A549 (cell line): ENCODE results near the gene RRP12. TPM values are rescaled to one million over a fixed set of nuclear protein-coding genes. Genes with fewer than 3 reads are reported as not detected.
A peak's percentile ranks its signal among the peaks of the same experiment; 100 is the strongest.

Experiments used
- ATAC-seq, 2 experiments: fragments of 200-7000 bp in 1 of 2; fragments of >200 bp in 1 of 2; cut with Nextera tagmentation in 1 of 2; cut with Tn5 transposase in 1 of 2; 3 replicates each; pipeline versions ENCODE4 v1.8.0 to v1.9.1; 2018 to 2020; ENCODE audit warnings: mild to moderate bottlenecking in 1 of 2, moderate library complexity in 1 of 2
- CTCF ChIA-PET: fragments of 300-600 bp; sonication (Branson Sonifier 250); formaldehyde crosslinking; extraction: SDS; loops from one replicate; lab custom pipeline; 2021; ENCODE audit warnings: antibody characterized with exemption, inconsistent platforms; lab: Yijun Ruan, JAX
- POLR2A ChIA-PET: fragments of 350-600 bp; formaldehyde crosslinking; extraction: SDS; loops from one replicate; lab custom pipeline; 2021; ENCODE audit warnings: antibody characterized with exemption, inconsistent platforms; lab: Yijun Ruan, JAX
- DNase-seq, 2 experiments: peaks; one replicate each; pipeline versions ENCODE4 v3.0.0 to v3.0.0-alpha.2; 2011 to 2016; ENCODE audit warnings: low read depth in 1 of 2, low spot score in 1 of 2
- FAIRE-seq: peaks from 2 replicates; lab custom pipeline; 2011; peaks lifted over from hg19 to GRCh38; lab: Jason Lieb, UNC
- H3K27ac ChIP-seq, 2 experiments: fragments of >200 bp; sonication (Bioruptor Twin); formaldehyde crosslinking; 3 replicates each; pipeline ENCODE4 v1.5.1; 2016 to 2017
- H3K4me1 ChIP-seq: fragments of >200 bp; sonication (Bioruptor Twin); formaldehyde crosslinking; 3 replicates; pipeline ENCODE4 v1.6.1; 2016
- H3K4me2 ChIP-seq: fragments of >200 bp; sonication (Bioruptor Twin); formaldehyde crosslinking; 3 replicates; pipeline ENCODE4 v1.6.1; 2016
- H3K4me3 ChIP-seq: fragments of >200 bp; sonication (Bioruptor Twin); formaldehyde crosslinking; 3 replicates; pipeline ENCODE4 v1.5.1; 2016
- H3K9me3 ChIP-seq: fragments of >200 bp; sonication (Bioruptor Twin); formaldehyde crosslinking; 3 replicates; pipeline ENCODE4 v1.6.1; 2016
- BHLHE40 ChIP-seq: IDR thresholded peaks from 2 replicates; pipeline ENCODE4 v1.6.1; 2012; ENCODE audit warnings: low read depth, low read length, inconsistent platforms
- CBX2 ChIP-seq: fragments of 200-600 bp; sonication (generic); IDR thresholded peaks from 2 replicates; pipeline ENCODE4 v1.6.1; 2016; ENCODE audit warnings: low read depth, mild to moderate bottlenecking, borderline replicate concordance
- CHD2 ChIP-seq: fragments of 150-350 bp; IDR thresholded peaks from 2 replicates; pipeline ENCODE4 v1.6.1; 2014; ENCODE audit warnings: low read length; ENCODE audit not compliant: partially characterized antibody
- EHF ChIP-seq: fragments of 250-450 bp; sonication (Bioruptor Pico); IDR thresholded peaks from 2 replicates; pipeline ENCODE4 v1.5.0; 2020; ENCODE audit warnings: mild to moderate bottlenecking
- EP300 ChIP-seq, 2 experiments: fragments of >200 bp; sonication (Bioruptor Twin); formaldehyde crosslinking; IDR thresholded peaks; 2 replicates in 1 of 2; 3 replicates in 1 of 2; pipeline ENCODE4 v1.6.1; 2016 to 2017
- ESRRA ChIP-seq: fragments of 150-350 bp; IDR thresholded peaks from 2 replicates; pipeline ENCODE4 v1.6.1; 2014; ENCODE audit warnings: mild to moderate bottlenecking, low read length, borderline replicate concordance
- GATA3 ChIP-seq: IDR thresholded peaks from 2 replicates; pipeline ENCODE4 v1.6.1; 2012; ENCODE audit warnings: borderline replicate concordance
- HOXA7 ChIP-seq: fragments of 250-450 bp; sonication (Bioruptor Pico); IDR thresholded peaks from 2 replicates; pipeline ENCODE4 v1.5.0; 2020; ENCODE audit warnings: mild to moderate bottlenecking, moderate library complexity
- HOXB13 ChIP-seq: fragments of 250-450 bp; sonication (Bioruptor Pico); IDR thresholded peaks from 2 replicates; pipeline ENCODE4 v1.5.0; 2020; ENCODE audit warnings: low read depth, mild to moderate bottlenecking, moderate library complexity
- HOXB5 ChIP-seq: fragments of 250-450 bp; sonication (Bioruptor Pico); IDR thresholded peaks from 2 replicates; pipeline ENCODE4 v1.5.0; 2020; ENCODE audit warnings: mild to moderate bottlenecking, moderate library complexity
- JUN ChIP-seq, 2 experiments: fragments of >200 bp; sonication (Bioruptor Twin); formaldehyde crosslinking; IDR thresholded peaks; 2 replicates in 1 of 2; 3 replicates in 1 of 2; pipeline ENCODE4 v1.6.1; 2016 to 2017
- MAZ ChIP-seq: fragments of 150-350 bp; IDR thresholded peaks from 2 replicates; pipeline ENCODE4 v1.6.1; 2014; ENCODE audit warnings: antibody characterized with exemption, low read depth, low read length, borderline replicate concordance
- RAD21 ChIP-seq, 2 experiments: fragments of >200 bp in 1 of 2; sonication (Bioruptor Twin) in 1 of 2; formaldehyde crosslinking in 1 of 2; IDR thresholded peaks in 1 of 2; conservative IDR thresholded peaks in 1 of 2; 2 replicates in 1 of 2; 3 replicates in 1 of 2; pipeline ENCODE4 v1.6.1; 2012 to 2018; ENCODE audit warnings: inconsistent platforms in 1 of 2
- RCOR1 ChIP-seq: fragments of 150-350 bp; IDR thresholded peaks from 2 replicates; pipeline ENCODE4 v1.6.1; 2014; ENCODE audit warnings: antibody characterized with exemption, low read length, low read depth
- RFX5 ChIP-seq: fragments of 450-650 bp; IDR thresholded peaks from 2 replicates; pipeline ENCODE4 v1.7.1; 2014; ENCODE audit warnings: antibody characterized with exemption, mild to moderate bottlenecking, moderate library complexity
- TFCP2L1 ChIP-seq: fragments of 250-450 bp; sonication (Bioruptor Pico); IDR thresholded peaks from 2 replicates; pipeline ENCODE4 v1.5.0; 2021; ENCODE audit warnings: mild to moderate bottlenecking
- ZFP36 ChIP-seq: fragments of 450-650 bp; IDR thresholded peaks from 2 replicates; pipeline ENCODE4 v1.6.1; 2014; ENCODE audit warnings: borderline replicate concordance; ENCODE audit not compliant: partially characterized antibody
- ZNF302 ChIP-seq: fragments of 250-450 bp; sonication (Bioruptor Pico); IDR thresholded peaks from 2 replicates; pipeline ENCODE4 v1.9.0; 2021; ENCODE audit warnings: inconsistent platforms, mild to moderate bottlenecking, moderate library complexity
- ZSCAN20 ChIP-seq: fragments of 250-450 bp; sonication (Bioruptor Pico); IDR thresholded peaks from 2 replicates; pipeline ENCODE4 v1.8.0; 2022; ENCODE audit warnings: mild to moderate bottlenecking, moderate library complexity
- WGBS: methylation state at CpG from one replicate; pipeline ENCODE4 v1.1.6; 2017; ENCODE audit errors: missing lambda C conversion rate; 5-methylcytosine and 5-hydroxymethylcytosine counted together
- polyA plus RNA-seq, 4 experiments: library from polyadenylated mRNA; depleted of rRNA in 3 of 4; stranded (reverse); fragments of >200 nt; fragmentation: RNase III in 1 of 4; extraction: RNeasy Plus Mini Kit Qiagen cat#74134 plus additional on column Dnase treatment in 1 of 4; gene quantifications; 2 replicates in 3 of 4; 3 replicates in 1 of 4; pipeline ENCODE4 v1.2.3, GENCODE V29; 2011 to 2017
- TF ChIP-seq, protein P1 (sequence below): fragments of 150-350 bp; IDR thresholded peaks from 2 replicates; pipeline ENCODE4 v1.6.1; 2014; ENCODE audit warnings: low read depth, mild to moderate bottlenecking, low read length
- TF ChIP-seq, protein P2 (sequence below): fragments of >200 bp; sonication (Bioruptor Twin); formaldehyde crosslinking; IDR thresholded peaks from 2 replicates; pipeline ENCODE4 v1.6.1; 2016
- TF ChIP-seq, protein P3 (sequence below): fragments of 250-450 bp; sonication (Bioruptor Pico); IDR thresholded peaks from 2 replicates; pipeline ENCODE4 v1.5.0; 2020; ENCODE audit warnings: low read depth, mild to moderate bottlenecking, moderate library complexity
- TF ChIP-seq, protein P4 (sequence below): IDR thresholded peaks from 2 replicates; pipeline ENCODE4 v1.6.1; 2012

RRP12 gene
- polyA plus RNA-seq, 2 of the 4 experiments (the other 2 are of a cell fraction): 37.9 to 40.8 TPM

DNA sequence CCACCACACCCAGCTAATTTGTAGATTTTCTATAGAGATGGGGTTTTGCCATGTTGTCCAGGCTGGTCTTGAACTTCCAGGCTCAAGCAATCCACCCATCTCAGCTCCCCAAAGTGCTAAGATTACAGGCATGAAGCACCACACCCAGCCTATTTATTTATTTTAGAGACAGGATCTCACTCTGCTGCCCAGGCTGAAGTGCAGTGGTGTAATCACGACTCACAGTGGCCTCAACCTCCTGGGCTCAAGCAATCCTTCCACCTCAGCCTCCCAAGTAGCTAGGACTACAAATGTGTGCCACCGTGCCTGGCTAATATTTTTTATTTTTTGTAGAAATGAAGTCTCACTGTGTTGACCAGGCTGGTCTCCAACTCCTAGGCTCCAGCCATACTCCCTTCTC, 59.7 kb downstream of the RRP12 start:
- TF ChIP-seq BHLHE40 (no peak), CHD2 (no peak)
- TF ChIP-seq, protein P1, sequence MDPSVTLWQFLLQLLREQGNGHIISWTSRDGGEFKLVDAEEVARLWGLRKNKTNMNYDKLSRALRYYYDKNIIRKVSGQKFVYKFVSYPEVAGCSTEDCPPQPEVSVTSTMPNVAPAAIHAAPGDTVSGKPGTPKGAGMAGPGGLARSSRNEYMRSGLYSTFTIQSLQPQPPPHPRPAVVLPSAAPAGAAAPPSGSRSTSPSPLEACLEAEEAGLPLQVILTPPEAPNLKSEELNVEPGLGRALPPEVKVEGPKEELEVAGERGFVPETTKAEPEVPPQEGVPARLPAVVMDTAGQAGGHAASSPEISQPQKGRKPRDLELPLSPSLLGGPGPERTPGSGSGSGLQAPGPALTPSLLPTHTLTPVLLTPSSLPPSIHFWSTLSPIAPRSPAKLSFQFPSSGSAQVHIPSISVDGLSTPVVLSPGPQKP: no peak
- 17% methylated on average over 2 of the region's 2 CpGs for WGBS
- no peak for ATAC-seq
- ChIA-PET POLR2A (no interaction called here), CTCF (interaction anchor here (1.6 to 2.9 kb wide), 3 partner anchors 15 to 63 kb away, joined by 5 to 10 read pairs (median 9); no protein-coding TSS in a partner anchor)
- Histone ChIP-seq H3K4me3 (no peak overlapping the region), H3K4me2 (no peak overlapping the region), H3K4me1 (peaks cover 11% of the 10 kb centered on the region; the same call in 2 of the 3 replicates), H3K9me3 (no peaks in the 10 kb centered on the region), H3K27ac (no peak overlapping the region)
- DNase-seq: no peak
- FAIRE-seq: no peak

DNA sequence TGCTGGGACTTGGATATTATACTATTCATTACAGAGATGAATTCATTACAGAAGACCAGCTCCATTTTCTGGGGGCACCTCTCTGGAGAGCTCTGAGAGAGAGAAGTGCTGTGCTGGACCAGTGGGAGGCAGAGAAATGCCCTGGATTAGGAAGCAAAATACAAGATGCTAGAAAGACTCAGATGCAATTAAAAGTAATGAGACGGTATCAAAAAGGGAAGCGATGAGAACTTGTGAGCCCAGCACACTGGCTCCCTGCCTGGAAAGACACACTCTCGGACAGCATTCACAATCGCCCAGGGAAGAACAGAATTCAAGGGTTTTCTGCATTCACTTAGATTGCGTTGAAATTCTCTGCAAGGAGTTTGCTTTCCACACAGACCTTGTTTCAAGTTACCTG, 63.1 kb downstream of the RRP12 start:
- ATAC-seq: no peak
- DNase-seq: no peak
- POLR2A ChIA-PET: no interaction called here
- CTCF ChIA-PET: interaction anchor here (1.1 kb wide), 1 partner anchor 9 kb away, joined by 4 read pairs; no protein-coding TSS in a partner anchor
- Histone ChIP-seq H3K9me3 (no peaks in the 10 kb centered on the region), H3K4me2 (no peak overlapping the region), H3K4me3 (no peak overlapping the region), H3K4me1 (peaks cover 23% of the 10 kb centered on the region), H3K27ac (no peak overlapping the region; a peak in 1 of 6 replicates)
- FAIRE-seq: no peak
- TF ChIP-seq, protein P2, sequence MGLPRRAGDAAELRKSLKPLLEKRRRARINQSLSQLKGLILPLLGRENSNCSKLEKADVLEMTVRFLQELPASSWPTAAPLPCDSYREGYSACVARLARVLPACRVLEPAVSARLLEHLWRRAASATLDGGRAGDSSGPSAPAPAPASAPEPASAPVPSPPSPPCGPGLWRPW: no peak
- TF ChIP-seq HOXB5 (CRISPR knock-in tag) (no peak), MAZ (no peak), EHF (CRISPR knock-in tag) (no peak), RFX5 (no peak), GATA3 (no peak), ESRRA (no peak), RCOR1 (no peak)
- WGBS: 71% methylated on average over 5 of the region's 5 CpGs

DNA sequence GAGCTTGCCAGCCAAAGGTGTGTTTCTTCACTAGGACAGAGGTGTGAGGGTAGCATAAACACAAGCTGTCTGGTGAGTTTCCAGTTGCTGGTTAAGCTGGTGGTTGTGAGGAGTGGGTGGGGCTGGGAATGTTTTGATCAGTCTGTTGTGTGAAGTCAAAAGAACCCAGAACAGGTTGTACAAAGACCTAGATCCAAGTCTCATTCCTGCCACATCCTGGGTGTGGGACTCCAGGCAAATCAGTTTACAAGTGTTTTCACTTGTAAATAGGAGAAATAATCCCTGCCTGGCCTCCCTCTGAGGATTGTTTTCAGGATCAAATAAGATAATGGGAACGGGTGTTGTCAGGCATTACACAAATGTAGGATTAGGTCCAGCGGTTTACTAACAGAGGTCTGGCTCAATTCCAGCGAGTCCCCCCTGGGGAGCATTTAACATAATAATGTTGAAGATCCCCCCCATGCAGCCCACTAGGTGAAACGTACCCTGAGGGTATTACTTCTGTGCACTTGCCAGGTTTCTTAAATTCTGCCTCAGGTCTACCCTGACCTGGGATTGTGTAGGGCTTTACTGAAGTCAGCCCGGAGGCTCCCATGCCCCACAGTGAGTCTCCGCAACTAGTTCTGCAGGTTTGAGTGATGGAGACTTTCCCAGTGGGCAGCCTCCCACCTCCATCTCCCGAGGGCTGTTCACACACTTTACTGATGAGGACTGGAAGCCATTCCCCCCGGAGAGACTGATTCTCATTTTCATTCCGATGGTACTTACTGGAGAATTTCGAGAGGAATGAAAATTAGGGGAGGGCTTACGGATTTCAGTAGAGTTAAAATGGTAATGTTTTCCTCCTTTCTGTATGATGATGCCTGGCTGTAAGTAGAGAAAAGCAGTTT, 64.0 kb downstream of the RRP12 start:
- FAIRE-seq (no peak), ATAC-seq (no peak), DNase-seq (no peak)
- TF ChIP-seq JUN (IDR thresholded peaks at IDR 0.05): no peak
- H3K4me1 ChIP-seq: peaks cover 31% of the 10 kb centered on the region
- no peaks in the 10 kb centered on the region for H3K9me3 ChIP-seq
- WGBS: 45% methylated on average over 11 of the region's 11 CpGs
- ChIA-PET POLR2A (no interaction called here), CTCF (interaction anchor here (0.6 to 1.1 kb wide), 2 partner anchors 9 to 32 kb away, joined by 4 read pairs; no protein-coding TSS in a partner anchor)
- H3K4me2 ChIP-seq: peak overlapping the region; percentile 21; the same call in 1 of the 3 replicates
- H3K27ac ChIP-seq: peak overlapping the region in 1 of 2 experiments; percentile 13; a peak in 1 of 6 replicates
- H3K4me3 ChIP-seq: no peak overlapping the region

DNA sequence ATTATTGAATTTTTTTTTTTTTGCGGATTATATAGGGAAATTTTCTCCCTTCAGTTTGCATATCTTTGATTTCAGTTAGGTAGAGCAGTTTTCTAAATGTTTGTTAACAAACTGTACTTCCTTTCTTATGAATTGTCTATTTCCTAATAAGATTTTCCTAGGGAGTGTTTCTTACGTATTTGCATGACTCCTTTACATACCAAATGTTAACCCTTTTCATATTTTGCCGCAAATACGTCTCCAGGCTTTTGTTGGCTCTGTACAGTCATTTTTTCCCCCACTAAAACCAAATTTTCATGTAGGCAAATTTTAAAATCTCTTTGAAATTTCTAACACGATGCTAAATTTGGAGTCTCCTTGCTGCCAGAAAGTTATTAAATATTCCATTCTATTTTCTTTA, 64.7 kb downstream of the RRP12 start:
- H3K27ac ChIP-seq: no peak overlapping the region; a peak in 1 of 6 replicates
- no peaks in the 10 kb centered on the region for H3K9me3 ChIP-seq
- CTCF ChIA-PET: interaction anchor here (0.6 kb wide), 1 partner anchor 32 kb away, joined by 4 read pairs; no protein-coding TSS in a partner anchor
- H3K4me3 ChIP-seq: no peak overlapping the region
- DNase-seq (no peak), ATAC-seq (no peak), FAIRE-seq (no peak)
- TF ChIP-seq ZSCAN20: no peak
- no peak for TF ChIP-seq JUN (IDR thresholded peaks at IDR 0.05)
- TF ChIP-seq HOXB13: no peak
- no peak for TF ChIP-seq TFCP2L1 (CRISPR knock-in tag)
- TF ChIP-seq EP300 (IDR thresholded peaks at IDR 0.05): no peak
- TF ChIP-seq ESRRA: no peak
- no peak for TF ChIP-seq HOXB5 (CRISPR knock-in tag)
- no peak for TF ChIP-seq HOXA7 (CRISPR knock-in tag)
- TF ChIP-seq RFX5: no peak
- TF ChIP-seq, protein P3, sequence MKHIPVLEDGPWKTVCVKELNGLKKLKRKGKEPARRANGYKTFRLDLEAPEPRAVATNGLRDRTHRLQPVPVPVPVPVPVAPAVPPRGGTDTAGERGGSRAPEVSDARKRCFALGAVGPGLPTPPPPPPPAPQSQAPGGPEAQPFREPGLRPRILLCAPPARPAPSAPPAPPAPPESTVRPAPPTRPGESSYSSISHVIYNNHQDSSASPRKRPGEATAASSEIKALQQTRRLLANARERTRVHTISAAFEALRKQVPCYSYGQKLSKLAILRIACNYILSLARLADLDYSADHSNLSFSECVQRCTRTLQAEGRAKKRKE (CRISPR knock-in tag): no peak
- no peak for TF ChIP-seq MAZ
- TF ChIP-seq, protein P4, sequence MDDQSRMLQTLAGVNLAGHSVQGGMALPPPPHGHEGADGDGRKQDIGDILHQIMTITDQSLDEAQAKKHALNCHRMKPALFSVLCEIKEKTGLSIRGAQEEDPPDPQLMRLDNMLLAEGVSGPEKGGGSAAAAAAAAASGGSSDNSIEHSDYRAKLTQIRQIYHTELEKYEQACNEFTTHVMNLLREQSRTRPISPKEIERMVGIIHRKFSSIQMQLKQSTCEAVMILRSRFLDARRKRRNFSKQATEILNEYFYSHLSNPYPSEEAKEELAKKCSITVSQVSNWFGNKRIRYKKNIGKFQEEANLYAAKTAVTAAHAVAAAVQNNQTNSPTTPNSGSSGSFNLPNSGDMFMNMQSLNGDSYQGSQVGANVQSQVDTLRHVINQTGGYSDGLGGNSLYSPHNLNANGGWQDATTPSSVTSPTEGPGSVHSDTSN: no peak
- no peak for TF ChIP-seq CBX2
- TF ChIP-seq RAD21 (conservative IDR thresholded peaks at IDR 0.05 in 1 of 2, IDR thresholded peaks at IDR 0.05 in 1 of 2): no peak
- TF ChIP-seq ZFP36: no peak
- TF ChIP-seq, protein P1: no peak
- TF ChIP-seq ZNF302 (CRISPR knock-in tag): no peak
- peak overlapping the region; percentile 21; the same call in 1 of the 3 replicates for H3K4me2 ChIP-seq
- POLR2A ChIA-PET: no interaction called here
- peaks cover 31% of the 10 kb centered on the region for H3K4me1 ChIP-seq
- WGBS: 64% methylated on average over 5 of the region's 5 CpGs
